Activated CD8-positive, alpha-beta memory T cell treated with anti-CD3 and anti-CD28 coated beads for 24 hours (primary cell): Measurements from ENCODE around the gene KCTD5.
"Not testable (repeated sequence)": the region's sequence is repeated elsewhere in the genome, so short reads cannot be mapped to it uniquely, and the experiment has no call there.

Experiments used
- DNase-seq: peaks from one replicate; pipeline ENCODE4 v3.0.0-alpha.2; 2020

KCTD5 gene

GRCh38 chr16:2682209-2683021 is at the start of gene KCTD5:
KCTD5 (plus strand) TSS chr16:2682523; CDS start chr16:2682549, 26 bp downstream.
- DNase-seq = peak; percentile 98

- peak; percentile 76 for DNase-seq
Measured at GRCh38 chr16:2639071-2639721, 43.1 kb upstream of the KCTD5 start.

GRCh38 chr16:2639722-2640072 is 42.6 kb upstream of the KCTD5 start:
- not testable (repeated sequence) for DNase-seq

GRCh38 chr16:2642561-2642960 is 39.8 kb upstream of the KCTD5 start:
- not testable (repeated sequence) for DNase-seq

- not testable (repeated sequence) for DNase-seq
Measured at GRCh38 chr16:2644754-2645453, 37.4 kb upstream of the KCTD5 start.

- not testable (repeated sequence) for DNase-seq
Measured at GRCh38 chr16:2651268-2651871, 31.0 kb upstream of the KCTD5 start.

- not testable (repeated sequence) for DNase-seq
Measured at GRCh38 chr16:2653915-2654314, 28.4 kb upstream of the KCTD5 start.

- DNase-seq = not testable (repeated sequence)
Measured at GRCh38 chr16:2654949-2655348, 27.4 kb upstream of the KCTD5 start.

- DNase-seq = no peak
Measured at GRCh38 chr16:2656985-2657384, 25.3 kb upstream of the KCTD5 start.

GRCh38 chr16:2657803-2658202 is 24.5 kb upstream of the KCTD5 start:
- DNase-seq = not testable (repeated sequence)

GRCh38 chr16:2659560-2659959 is 22.8 kb upstream of the KCTD5 start:
- DNase-seq = not testable (repeated sequence)

- DNase-seq = not testable (repeated sequence)
Measured at GRCh38 chr16:2660014-2660662, 22.2 kb upstream of the KCTD5 start.

- DNase-seq = peak; percentile 72
Measured at GRCh38 chr16:2660755-2661373, 21.5 kb upstream of the KCTD5 start.

- DNase-seq = peak; percentile 67
Measured at GRCh38 chr16:2663553-2664546, 18.5 kb upstream of the KCTD5 start.

- no peak for DNase-seq
Measured at GRCh38 chr16:2664574-2664982, 17.7 kb upstream of the KCTD5 start.

GRCh38 chr16:2666671-2667070 is 15.7 kb upstream of the KCTD5 start:
- not testable (repeated sequence) for DNase-seq

GRCh38 chr16:2669587-2669986 is 12.7 kb upstream of the KCTD5 start:
- not testable (repeated sequence) for DNase-seq

- DNase-seq = peak; percentile 83
Measured at GRCh38 chr16:2670017-2670416, 12.3 kb upstream of the KCTD5 start.

GRCh38 chr16:2671193-2671592 is 11.1 kb upstream of the KCTD5 start:
- not testable (repeated sequence) for DNase-seq

- DNase-seq = no peak
Measured at GRCh38 chr16:2671741-2672140, 10.6 kb upstream of the KCTD5 start.
